RPMI7951 (cell line): ENCODE measurements around the gene STAC3. TPM values are rescaled to one million over a fixed set of nuclear protein-coding genes. Genes with fewer than 3 reads are reported as not detected.

Source experiments
- DNase-seq: peaks from one replicate; pipeline ENCODE4 v3.0.0-alpha.2; 2012; ENCODE audit warnings: low read depth
- total RNA-seq: library from RNA; depleted of rRNA; stranded (reverse); fragments of >200 nt; shearing (Covaris generic); gene quantifications from 2 replicates; pipeline ENCODE4 v1.2.3, GENCODE V29; 2014

STAC3 gene
- total RNA-seq, 1 experiment from 2014 or later: 0.84 TPM

GRCh38 chr12:57211791-57212700 lies 38.9 kb downstream of the STAC3 start:
- no peak for DNase-seq

GRCh38 chr12:57210926-57211692 lies 39.9 kb downstream of the STAC3 start:
- DNase-seq: no peak

DNA sequence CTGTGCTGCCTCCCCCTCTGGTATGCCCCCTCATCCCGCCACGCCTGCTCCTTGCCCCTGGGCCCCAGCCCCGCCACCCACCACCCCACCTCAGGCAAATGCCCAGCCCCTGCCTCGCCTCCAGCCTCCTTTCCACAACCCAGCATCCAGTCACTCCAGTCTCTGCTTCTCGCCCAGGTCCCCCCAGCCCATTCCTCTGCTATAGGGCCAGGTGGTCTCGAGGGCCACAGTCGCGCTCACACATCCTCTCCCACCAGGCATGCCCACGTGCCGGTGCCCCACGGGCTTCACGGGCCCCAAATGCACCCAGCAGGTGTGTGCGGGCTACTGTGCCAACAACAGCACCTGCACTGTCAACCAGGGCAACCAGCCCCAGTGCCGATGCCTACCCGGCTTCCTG lies 40.5 kb downstream of the STAC3 start:
- DNase-seq: no peak

DNA sequence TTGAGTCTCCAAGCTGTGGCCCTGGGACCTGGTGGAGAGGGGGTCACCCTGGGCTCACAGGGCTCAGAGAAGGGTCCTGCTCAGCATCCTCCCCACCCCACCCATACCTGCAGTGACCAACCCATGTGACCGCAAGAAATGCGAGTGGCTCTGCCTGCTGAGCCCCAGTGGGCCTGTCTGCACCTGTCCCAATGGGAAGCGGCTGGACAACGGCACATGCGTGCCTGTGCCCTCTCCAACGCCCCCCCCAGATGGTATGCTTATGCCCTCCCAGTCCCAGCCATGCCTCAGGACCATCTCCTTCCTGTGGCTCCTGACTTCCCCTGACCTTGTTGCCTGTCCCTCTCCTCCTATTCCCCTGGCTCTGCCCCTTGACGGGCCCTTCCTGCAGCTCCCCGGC lies 41.1 kb downstream of the STAC3 start:
- no peak for DNase-seq

DNA sequence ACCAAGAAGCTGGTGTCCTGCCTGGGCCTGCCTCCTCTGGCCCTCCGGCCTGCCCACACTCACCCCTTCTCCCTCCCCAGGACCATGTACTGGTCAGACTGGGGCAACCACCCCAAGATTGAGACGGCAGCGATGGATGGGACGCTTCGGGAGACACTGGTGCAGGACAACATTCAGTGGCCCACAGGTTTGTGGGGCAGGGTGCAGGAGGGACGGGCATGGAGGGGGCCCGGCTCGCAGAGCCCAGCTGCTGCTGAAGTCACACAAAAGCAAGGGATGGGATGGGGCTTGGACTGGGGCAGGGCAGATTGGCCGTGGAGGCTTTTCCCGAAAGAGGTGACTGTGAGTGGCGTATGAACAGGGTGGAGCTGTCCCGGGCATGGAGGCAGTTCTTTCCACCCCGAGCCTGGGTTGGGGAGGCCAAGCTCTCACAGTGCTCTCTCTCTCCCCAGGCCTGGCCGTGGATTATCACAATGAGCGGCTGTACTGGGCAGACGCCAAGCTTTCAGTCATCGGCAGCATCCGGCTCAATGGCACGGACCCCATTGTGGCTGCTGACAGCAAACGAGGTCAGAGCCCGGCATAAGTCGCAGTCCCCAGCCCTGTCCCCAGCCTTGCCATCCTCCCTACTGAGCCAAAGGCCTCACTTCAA lies 42.2 kb downstream of the STAC3 start:
- no peak for DNase-seq

GRCh38 chr12:57207731-57208630 lies 43.0 kb downstream of the STAC3 start:
- no peak for DNase-seq

DNA sequence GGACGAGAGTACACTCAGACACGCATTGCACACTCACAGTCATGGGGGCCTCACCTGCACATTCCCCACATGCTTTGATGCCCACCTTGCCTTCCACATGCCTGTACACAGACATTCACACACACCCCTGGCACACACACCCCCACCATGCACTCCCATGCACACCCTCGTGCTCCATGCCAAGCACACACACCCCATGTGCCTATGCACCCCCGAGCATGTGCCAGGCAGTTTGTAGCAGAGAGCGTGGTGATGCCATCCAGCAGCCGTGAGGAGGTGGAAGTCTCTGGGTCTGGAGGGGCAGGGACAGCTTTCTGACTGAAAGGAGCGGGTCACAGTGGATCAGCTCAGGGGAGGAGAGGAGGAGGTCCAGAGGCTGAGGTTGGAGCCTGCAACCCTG lies 45.1 kb downstream of the STAC3 start:
- DNase-seq: no peak

DNA sequence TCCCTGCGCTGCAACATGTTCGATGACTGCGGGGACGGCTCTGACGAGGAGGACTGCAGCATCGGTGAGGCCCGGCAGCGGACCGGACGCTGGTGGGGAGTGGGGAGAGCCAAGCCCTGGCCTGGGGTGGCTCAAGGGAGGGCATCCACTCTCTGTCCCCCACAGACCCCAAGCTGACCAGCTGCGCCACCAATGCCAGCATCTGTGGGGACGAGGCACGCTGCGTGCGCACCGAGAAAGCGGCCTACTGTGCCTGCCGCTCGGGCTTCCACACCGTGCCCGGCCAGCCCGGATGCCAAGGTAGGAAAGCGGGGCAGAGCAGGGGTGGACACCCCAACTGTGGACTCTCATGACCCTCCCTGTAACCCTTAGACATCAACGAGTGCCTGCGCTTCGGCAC lies 45.8 kb downstream of the STAC3 start:
- DNase-seq: no peak

- DNase-seq: no peak
Measured at GRCh38 chr12:57204454-57204853, 46.5 kb downstream of the STAC3 start.

DNA sequence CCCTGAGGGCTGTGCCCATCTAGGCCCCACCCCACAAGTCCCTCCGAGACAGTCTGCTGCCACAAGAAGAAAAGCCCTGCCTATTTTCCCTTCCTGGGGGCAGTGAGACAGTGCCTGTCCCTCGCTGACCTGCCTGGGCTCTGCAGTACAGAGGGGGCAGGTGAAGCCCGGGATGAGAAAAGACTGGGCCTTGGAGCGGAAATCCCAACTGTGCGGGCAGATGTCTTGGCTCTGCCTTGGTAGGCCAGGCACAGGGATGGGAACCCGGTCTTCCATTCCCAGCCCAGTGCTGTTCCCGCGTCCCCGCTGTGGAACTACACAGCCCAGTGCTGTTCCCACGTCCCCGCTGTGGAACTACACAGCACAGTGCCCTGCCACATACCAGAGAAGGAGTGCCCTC lies 47.2 kb downstream of the STAC3 start:
- DNase-seq: no peak

GRCh38 chr12:57203201-57203600 lies 47.8 kb downstream of the STAC3 start:
- DNase-seq: no peak

- no peak for DNase-seq
Measured at GRCh38 chr12:57202321-57202720, 48.7 kb downstream of the STAC3 start.

GRCh38 chr12:57201631-57202030 lies 49.4 kb downstream of the STAC3 start:
- DNase-seq: no peak

DNA sequence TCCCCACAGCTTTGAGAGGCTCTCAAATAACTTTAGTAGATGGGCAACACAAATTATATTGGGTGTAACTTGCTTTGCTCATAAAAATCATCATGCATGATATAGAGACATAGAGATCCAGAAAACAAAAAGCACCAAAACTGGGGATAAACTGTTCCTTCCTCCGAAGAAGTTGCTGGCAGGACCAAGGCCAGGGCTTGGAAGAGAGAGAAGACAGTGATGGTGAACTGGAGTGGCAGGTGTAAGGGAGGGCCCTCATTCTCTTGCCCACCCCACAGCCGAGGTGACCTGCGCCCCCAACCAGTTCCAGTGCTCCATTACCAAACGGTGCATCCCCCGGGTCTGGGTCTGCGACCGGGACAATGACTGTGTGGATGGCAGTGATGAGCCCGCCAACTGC lies 49.8 kb downstream of the STAC3 start:
- DNase-seq: no peak

GRCh38 chr12:57200497-57200896 lies 50.5 kb downstream of the STAC3 start:
- no peak for DNase-seq

- DNase-seq: no peak
Measured at GRCh38 chr12:57199191-57199590, 51.8 kb downstream of the STAC3 start.

GRCh38 chr12:57198329-57198728 lies 52.7 kb downstream of the STAC3 start:
- DNase-seq: no peak

DNA sequence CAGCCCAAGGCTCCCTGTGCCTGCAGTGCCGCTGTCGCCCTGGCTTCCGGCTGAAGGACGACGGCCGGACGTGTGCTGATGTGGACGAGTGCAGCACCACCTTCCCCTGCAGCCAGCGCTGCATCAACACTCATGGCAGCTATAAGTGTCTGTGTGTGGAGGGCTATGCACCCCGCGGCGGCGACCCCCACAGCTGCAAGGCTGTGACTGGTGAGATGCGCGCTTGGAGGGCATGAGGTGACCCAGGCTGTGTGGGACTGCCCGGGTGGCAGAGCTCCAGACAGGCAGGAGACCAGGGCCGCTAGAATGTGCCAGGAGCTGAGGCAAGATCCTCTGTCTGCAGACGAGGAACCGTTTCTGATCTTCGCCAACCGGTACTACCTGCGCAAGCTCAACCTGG lies 54.0 kb downstream of the STAC3 start:
- no peak for DNase-seq

DNA sequence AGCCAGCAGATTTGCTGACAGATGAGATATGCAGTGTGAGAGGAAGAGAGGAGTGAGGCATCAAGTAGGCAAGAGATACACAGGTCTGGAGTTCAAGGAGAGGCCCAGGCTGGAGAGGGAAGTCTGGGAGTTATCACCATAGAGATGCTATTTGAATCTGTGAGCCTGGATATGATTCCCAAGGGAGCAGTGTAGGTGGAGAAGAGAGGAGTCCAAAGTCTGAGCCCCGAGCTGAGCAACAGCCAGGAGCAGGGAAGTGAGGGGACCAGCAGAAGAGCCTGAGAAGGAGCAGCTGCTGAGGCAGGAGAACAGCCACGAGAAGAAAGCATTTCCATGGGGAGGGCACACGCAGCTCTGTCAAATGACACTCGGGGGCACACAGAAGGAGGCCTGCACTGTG lies 54.5 kb downstream of the STAC3 start:
- DNase-seq: no peak

GRCh38 chr12:57195611-57196371 lies 55.2 kb downstream of the STAC3 start:
- DNase-seq: no peak

DNA sequence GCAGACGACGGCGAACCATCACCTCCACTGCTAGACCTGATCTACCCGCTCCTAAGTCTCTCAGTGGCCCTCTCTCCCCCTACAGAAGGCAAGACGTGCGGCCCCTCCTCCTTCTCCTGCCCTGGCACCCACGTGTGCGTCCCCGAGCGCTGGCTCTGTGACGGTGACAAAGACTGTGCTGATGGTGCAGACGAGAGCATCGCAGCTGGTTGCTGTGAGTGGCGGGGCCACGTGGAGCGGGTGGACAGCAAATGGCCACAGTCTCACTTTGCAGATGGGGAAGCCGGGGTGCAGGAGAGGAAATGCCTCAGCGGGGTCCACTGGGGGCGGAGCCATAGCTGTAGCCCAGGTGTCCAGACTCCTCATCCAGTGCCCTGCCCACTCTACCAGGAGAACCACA lies 55.8 kb downstream of the STAC3 start:
- no peak for DNase-seq
